HEK293T (cell line): ENCODE results near the gene RBMY1A1.
"Not testable (repeated sequence)": the region's sequence is repeated elsewhere in the genome, so short reads cannot be mapped to it uniquely, and the experiment has no call there.

Experiments
- CTCF ChIA-PET: fragments of 350-600 bp; formaldehyde crosslinking; extraction: SDS; loops from one replicate; lab custom pipeline; 2021; ENCODE audit warnings: antibody characterized with exemption, inconsistent platforms; lab: Yijun Ruan, JAX
- POLR2A ChIA-PET: fragments of 350-600 bp; formaldehyde crosslinking; extraction: SDS; loops from one replicate; lab custom pipeline; 2020; ENCODE audit warnings: antibody characterized with exemption, inconsistent platforms; lab: Yijun Ruan, JAX
- DNase-seq: peaks from one replicate; pipeline ENCODE4 v3.0.0; 2012; ENCODE audit warnings: mixed read lengths; ENCODE audit errors: extremely low spot score
- CTBP1 ChIP-seq: fragments of 450-650 bp; IDR thresholded peaks from 2 replicates; pipeline ENCODE4 v1.6.1; 2016; ENCODE audit warnings: borderline replicate concordance
- ELF4 ChIP-seq: fragments of 450-650 bp; IDR thresholded peaks from 2 replicates; pipeline ENCODE4 v1.6.1; 2017; ENCODE audit warnings: antibody characterized with exemption
- FOXK2 ChIP-seq: fragments of 450-650 bp; IDR thresholded peaks from 2 replicates; pipeline ENCODE4 v1.6.1; 2016; ENCODE audit warnings: mild to moderate bottlenecking
- L3MBTL2 ChIP-seq: fragments of 450-650 bp; conservative IDR thresholded peaks from 2 replicates; pipeline ENCODE4 v1.6.1; 2016; ENCODE audit warnings: mild to moderate bottlenecking
- NFRKB ChIP-seq: fragments of 450-650 bp; IDR thresholded peaks from 2 replicates; pipeline ENCODE4 v1.6.1; 2016; ENCODE audit warnings: mild to moderate bottlenecking, moderate library complexity
- SP1 ChIP-seq: fragments of 450-650 bp; IDR thresholded peaks from 2 replicates; pipeline ENCODE4 v1.6.1; 2017
- SUZ12 ChIP-seq: fragments of 450-650 bp; IDR thresholded peaks from 2 replicates; pipeline ENCODE4 v1.6.1; 2016; ENCODE audit warnings: mild to moderate bottlenecking
- TARDBP ChIP-seq: fragments of 450-650 bp; IDR thresholded peaks from 2 replicates; pipeline ENCODE4 v1.6.1; 2016

Gene RBMY1A1

GRCh38 chrY:21534579-21534978, at the start of gene RBMY1A1:
TSS of gene RBMY1A1 (plus strand) at chrY:21534879. CDS start at chrY:21536892, 2,013 bp downstream.
- DNase-seq, CTCF ChIA-PET, POLR2A ChIA-PET: not testable (repeated sequence)

GRCh38 chrY:21511038-21511437, 23.6 kb upstream of the RBMY1A1 start, which contains the start of gene RBMY1B:
TSS of gene RBMY1B (plus strand) at chrY:21511338. CDS start at chrY:21513351, 2,013 bp downstream.
- POLR2A ChIA-PET, DNase-seq, CTCF ChIA-PET: not testable (repeated sequence)

- CTCF ChIA-PET, POLR2A ChIA-PET: not testable (repeated sequence)
Measured at GRCh38 chrY:21559316-21559984, 24.8 kb downstream of the RBMY1A1 start.

GRCh38 chrY:21585449-21585848, 50.8 kb downstream of the RBMY1A1 start:
- CTCF ChIA-PET, result no interaction called here
- DNase-seq, result no peak

More at GRCh38 chrY:21559316-21559984, 24.8 kb downstream of the RBMY1A1 start:
- DNase-seq, result not testable (repeated sequence)

GRCh38 chrY:21586454-21586853, 51.8 kb downstream of the RBMY1A1 start:
- CTCF ChIA-PET, POLR2A ChIA-PET, DNase-seq: not testable (repeated sequence)

More at GRCh38 chrY:21585449-21585848, 50.8 kb downstream of the RBMY1A1 start:
- TF ChIP-seq L3MBTL2 (no peak), SUZ12 (no peak)
- POLR2A ChIA-PET, result no interaction called here

- POLR2A ChIA-PET, result no interaction called here
- DNase-seq, result no peak
- CTCF ChIA-PET, result no interaction called here
- no peak for TF ChIP-seq NFRKB
- no peak for TF ChIP-seq FOXK2
- no peak for TF ChIP-seq ELF4
- no peak for TF ChIP-seq CTBP1
- TF ChIP-seq SP1, result no peak
- no peak for TF ChIP-seq TARDBP
Measured at GRCh38 chrY:21592059-21592458, 57.4 kb downstream of the RBMY1A1 start.

- POLR2A ChIA-PET, CTCF ChIA-PET, DNase-seq: not testable (repeated sequence)
Measured at GRCh38 chrY:21596287-21596686, 61.6 kb downstream of the RBMY1A1 start.
